ENCODE measurements around the gene UBXN7. TPM values are rescaled to one million over a fixed set of nuclear protein-coding genes. Genes with fewer than 3 reads are reported as not detected.

The UBXN7 gene
- total and polyA plus RNA-seq, 2 experiments from 2014 or later = 13.9 to 40.2 TPM

- H4K20me1 ChIP-seq (ENCODE audit: insufficient read depth) = no peaks in the 10 kb centered on the region
- H3K27me3 ChIP-seq (replicated peaks; ENCODE audit: insufficient read depth) = no peaks in the 10 kb centered on the region
- in situ Hi-C loops (cut with MboI) = no loop called here
- no peak overlapping the region for H2AFZ ChIP-seq
- no peak overlapping the region for H3K9ac ChIP-seq
- H3K27ac ChIP-seq = no peak overlapping the region
- no peak overlapping the region for H3K4me3 ChIP-seq
- H3K36me3 ChIP-seq (ENCODE audit: low read depth) = no peaks in the 10 kb centered on the region
- H3K4me2 ChIP-seq (ENCODE audit: unreplicated experiment) = peak overlapping the region; percentile 12
- no peaks in the 10 kb centered on the region for H3K9me3 ChIP-seq (ENCODE audit: low read depth)
- peak; percentile 60 for DNase-seq
- H3K79me2 ChIP-seq (ENCODE audit: insufficient read depth) = no peaks in the 10 kb centered on the region
- no peaks in the 10 kb centered on the region for H3K9me2 ChIP-seq (ENCODE audit: insufficient read depth)
- TF ChIP-seq EZH2 (IDR thresholded peaks at IDR 0.05; ENCODE audit: insufficient read depth, poor library complexity, severe bottlenecking) (no peak), EZH2phosphoT487 (IDR thresholded peaks at IDR 0.05; ENCODE audit: insufficient read depth, low read depth) (no peak)
- H3F3A ChIP-seq (ENCODE audit: insufficient read depth) = no peaks in the 10 kb centered on the region
- WGBS, 2 experiments (ENCODE audit: low coverage in 1 of 2, low lambda C conversion rate in 2 of 2, missing lambda C conversion rate in 2 of 2) = 70 to 72% methylated on average over 7 of the region's 7 CpGs
- no peaks in the 10 kb centered on the region for H3K4me1 ChIP-seq (ENCODE audit: insufficient read depth)
Measured at GRCh38 chr3:196341137-196341536, 91.1 kb downstream of the UBXN7 start.

- H3K9me3 ChIP-seq (ENCODE audit: low read depth) = no peaks in the 10 kb centered on the region
- in situ Hi-C loops (cut with MboI) = no loop called here
- no peak overlapping the region for H3K9ac ChIP-seq
- no peaks in the 10 kb centered on the region for H3K27me3 ChIP-seq (replicated peaks; ENCODE audit: insufficient read depth)
- no peaks in the 10 kb centered on the region for H3K79me2 ChIP-seq (ENCODE audit: insufficient read depth)
- H3K4me1 ChIP-seq (ENCODE audit: insufficient read depth) = no peaks in the 10 kb centered on the region
- no peaks in the 10 kb centered on the region for H3F3A ChIP-seq (ENCODE audit: insufficient read depth)
- no peaks in the 10 kb centered on the region for H4K20me1 ChIP-seq (ENCODE audit: insufficient read depth)
- TF ChIP-seq EZH2phosphoT487 (IDR thresholded peaks at IDR 0.05; ENCODE audit: insufficient read depth, low read depth) (no peak), EZH2 (IDR thresholded peaks at IDR 0.05; ENCODE audit: insufficient read depth, poor library complexity, severe bottlenecking) (no peak)
- WGBS, 2 experiments (ENCODE audit: low coverage in 1 of 2, low lambda C conversion rate in 2 of 2, missing lambda C conversion rate in 2 of 2) = 98 to 99% methylated on average over 2 of the region's 2 CpGs
- DNase-seq = no peak
- no peak overlapping the region for H2AFZ ChIP-seq
- H3K4me2 ChIP-seq (ENCODE audit: unreplicated experiment) = no peak overlapping the region
- no peaks in the 10 kb centered on the region for H3K9me2 ChIP-seq (ENCODE audit: insufficient read depth)
- H3K36me3 ChIP-seq (ENCODE audit: low read depth) = no peaks in the 10 kb centered on the region
- H3K4me3 ChIP-seq = no peak overlapping the region
- H3K27ac ChIP-seq = no peak overlapping the region
Measured at GRCh38 chr3:196340466-196340865, 91.8 kb downstream of the UBXN7 start.

DNA sequence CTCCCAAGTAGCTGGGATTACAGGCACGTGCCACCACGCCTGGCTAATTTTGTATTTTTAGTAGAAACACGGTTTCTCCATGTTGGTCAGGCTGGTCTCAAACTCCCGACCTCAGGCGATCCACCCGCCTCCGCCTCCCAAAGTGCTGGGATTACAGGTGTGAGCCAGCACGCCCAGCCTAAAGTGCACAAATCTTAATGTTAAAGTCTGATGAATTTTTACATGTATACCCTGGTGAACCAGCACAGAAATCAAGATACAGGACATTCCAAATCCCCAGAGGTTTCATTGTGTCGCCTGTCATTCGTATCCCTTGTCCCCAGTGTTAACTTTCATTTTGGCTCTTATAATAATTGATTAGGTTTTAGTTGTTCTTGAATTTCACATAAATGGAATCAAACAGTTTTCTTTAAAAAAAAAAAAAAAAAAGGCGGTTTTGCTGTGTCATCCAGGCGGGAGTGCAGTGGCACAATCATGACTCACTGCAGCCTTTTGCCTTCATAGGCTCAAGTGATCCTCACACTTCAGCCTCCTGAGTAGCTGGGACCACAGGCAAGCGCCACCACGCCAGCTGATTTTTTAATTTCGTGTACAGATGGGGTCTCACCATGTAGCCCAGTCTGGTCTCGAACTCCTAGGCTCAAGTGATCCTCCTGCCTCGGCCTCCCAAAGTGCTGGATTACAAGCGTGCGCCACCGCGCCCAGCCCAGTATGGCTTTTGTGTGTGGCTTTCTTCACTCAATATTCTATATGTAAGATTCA lies 92.6 kb downstream of the UBXN7 start:
- Histone ChIP-seq H2AFZ (no peak overlapping the region), H3K9me3 (ENCODE audit: low read depth) (no peaks in the 10 kb centered on the region), H3K36me3 (ENCODE audit: low read depth) (no peaks in the 10 kb centered on the region), H3K27me3 (replicated peaks; ENCODE audit: insufficient read depth) (no peaks in the 10 kb centered on the region), H3F3A (ENCODE audit: insufficient read depth) (no peaks in the 10 kb centered on the region), H3K4me1 (ENCODE audit: insufficient read depth) (no peaks in the 10 kb centered on the region), H3K79me2 (ENCODE audit: insufficient read depth) (no peaks in the 10 kb centered on the region), H3K4me3 (no peak overlapping the region), H3K4me2 (ENCODE audit: unreplicated experiment) (no peak overlapping the region), H3K9me2 (ENCODE audit: insufficient read depth) (no peaks in the 10 kb centered on the region), H3K9ac (no peak overlapping the region), H4K20me1 (ENCODE audit: insufficient read depth) (no peaks in the 10 kb centered on the region), H3K27ac (no peak overlapping the region)
- WGBS, 2 experiments (ENCODE audit: low coverage in 1 of 2, low lambda C conversion rate in 2 of 2, missing lambda C conversion rate in 2 of 2) = 88 to 91% methylated on average over 21 of the region's 21 CpGs
- in situ Hi-C loops (cut with MboI) = no loop called here
- DNase-seq = peak; percentile 60
- TF ChIP-seq EZH2 (IDR thresholded peaks at IDR 0.05; ENCODE audit: insufficient read depth, poor library complexity, severe bottlenecking) (no peak), EZH2phosphoT487 (IDR thresholded peaks at IDR 0.05; ENCODE audit: insufficient read depth, low read depth) (no peak)

DNA sequence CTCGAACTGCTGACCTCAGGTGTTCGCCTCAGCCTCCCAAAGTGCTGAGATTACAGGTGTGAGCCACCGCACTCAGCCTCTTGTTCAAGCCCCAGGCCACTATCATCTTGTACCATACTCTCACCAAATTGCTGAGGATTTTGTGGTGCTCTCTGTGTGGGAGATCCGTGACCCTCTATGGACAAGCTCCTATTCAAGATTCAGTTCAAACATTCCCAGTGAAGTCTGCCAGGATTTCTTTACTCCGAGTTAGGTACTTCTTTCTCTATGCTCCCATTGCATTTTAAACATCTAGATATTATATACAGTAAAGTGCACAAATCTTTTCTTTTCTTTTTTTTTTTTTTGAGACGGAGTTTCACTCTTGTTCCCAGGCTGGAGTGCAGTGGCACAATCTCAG lies 93.2 kb downstream of the UBXN7 start:
- no peak overlapping the region for H3K9ac ChIP-seq
- H3K9me2 ChIP-seq (ENCODE audit: insufficient read depth) = no peaks in the 10 kb centered on the region
- no peaks in the 10 kb centered on the region for H4K20me1 ChIP-seq (ENCODE audit: insufficient read depth)
- DNase-seq = no peak
- no peaks in the 10 kb centered on the region for H3K36me3 ChIP-seq (ENCODE audit: low read depth)
- H3K4me3 ChIP-seq = no peak overlapping the region
- no peaks in the 10 kb centered on the region for H3K4me1 ChIP-seq (ENCODE audit: insufficient read depth)
- H3K27me3 ChIP-seq (replicated peaks; ENCODE audit: insufficient read depth) = no peaks in the 10 kb centered on the region
- no peak overlapping the region for H3K4me2 ChIP-seq (ENCODE audit: unreplicated experiment)
- TF ChIP-seq EZH2 (IDR thresholded peaks at IDR 0.05; ENCODE audit: insufficient read depth, poor library complexity, severe bottlenecking) (no peak), EZH2phosphoT487 (IDR thresholded peaks at IDR 0.05; ENCODE audit: insufficient read depth, low read depth) (no peak)
- in situ Hi-C loops (cut with MboI) = no loop called here
- H2AFZ ChIP-seq = no peak overlapping the region
- WGBS, 2 experiments (ENCODE audit: low coverage in 1 of 2, low lambda C conversion rate in 2 of 2, missing lambda C conversion rate in 2 of 2) = 84 to 85% methylated on average over 6 of the region's 6 CpGs
- no peaks in the 10 kb centered on the region for H3K9me3 ChIP-seq (ENCODE audit: low read depth)
- no peaks in the 10 kb centered on the region for H3K79me2 ChIP-seq (ENCODE audit: insufficient read depth)
- H3K27ac ChIP-seq = no peak overlapping the region
- H3F3A ChIP-seq (ENCODE audit: insufficient read depth) = no peaks in the 10 kb centered on the region

Data from GM23248 (cell line).